ENCODE measurements around the gene MYO16. TPM values are rescaled to one million over a fixed set of nuclear protein-coding genes. Genes with fewer than 3 reads are reported as not detected.

The MYO16 gene
- total RNA-seq, 4 donors from 2014 or later: under 0.01 to 0.21 TPM; not detected in 2

DNA sequence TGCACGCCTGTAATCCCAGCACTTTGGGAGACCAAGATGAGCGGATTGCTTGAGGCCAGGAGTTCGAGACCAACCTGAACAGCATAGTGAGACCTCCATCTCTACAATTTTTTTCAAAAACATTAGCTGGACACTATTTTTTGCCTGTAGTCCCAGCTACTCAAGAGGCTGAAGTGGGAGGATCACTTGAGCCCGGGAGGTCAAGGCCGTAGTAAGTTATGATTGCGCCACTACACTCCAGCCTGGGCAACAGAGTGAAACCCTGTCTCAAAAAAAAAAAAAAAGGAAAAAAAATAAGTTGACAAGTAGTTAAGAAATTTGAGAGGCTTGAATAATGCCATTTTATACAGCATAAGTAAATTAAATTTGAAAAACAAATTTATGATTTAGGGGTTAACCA is 330.6 kb downstream of the MYO16 start:
- DNase-seq (ENCODE audit: low spot score in 2 of 2): no peak
- Histone ChIP-seq H3K4me1 (peaks cover 0 to 16% (median 0%) of the 10 kb centered on the region in 4 donors), H3K27me3 (no peaks in the 10 kb centered on the region), H3K9me3 (no peaks in the 10 kb centered on the region), H3K27ac (no peak overlapping the region), H3K4me3 (no peak overlapping the region), H3K36me3 (no peaks in the 10 kb centered on the region)
- TF ChIP-seq EP300 (IDR thresholded peaks at IDR 0.05) (no peak), POLR2A (IDR thresholded peaks at IDR 0.05) (no peak)
- WGBS, 2 donors: 92% methylated on average over 6 of the region's 6 CpGs

DNA sequence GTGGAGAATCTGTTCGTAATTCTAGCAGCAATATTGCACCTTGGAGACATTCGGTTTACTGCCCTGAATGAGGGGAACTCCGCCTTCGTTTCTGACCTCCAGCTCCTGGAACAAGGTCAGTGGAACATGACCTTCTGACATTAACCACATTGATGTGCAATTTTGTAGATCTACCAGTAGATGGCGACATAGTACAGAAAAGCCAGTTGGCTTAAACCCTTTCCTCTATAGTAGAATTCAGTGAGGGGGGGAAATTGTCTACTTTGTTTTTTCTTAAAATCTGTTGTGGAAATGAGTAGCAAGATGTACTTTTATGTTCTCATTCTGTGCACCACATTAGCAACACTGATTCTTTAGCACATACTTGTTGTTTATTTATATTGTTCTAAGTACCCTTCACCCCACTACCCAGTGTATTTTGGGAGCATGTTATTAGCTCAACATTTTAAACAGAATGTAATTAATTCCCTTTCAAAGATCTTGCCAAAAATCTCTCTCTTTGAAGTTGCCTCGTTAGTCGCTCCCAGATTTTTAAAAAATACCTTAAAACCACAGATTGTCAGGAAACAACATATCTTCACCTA is 332.2 kb downstream of the MYO16 start:
- Histone ChIP-seq H3K4me1 (peaks cover 0 to 16% (median 0%) of the 10 kb centered on the region in 4 donors), H3K36me3 (no peaks in the 10 kb centered on the region), H3K27ac (peak overlapping the region in 1 of 4 donors; percentile 27), H3K4me3 (no peak overlapping the region), H3K9me3 (no peaks in the 10 kb centered on the region), H3K27me3 (no peaks in the 10 kb centered on the region)
- no peak for DNase-seq (ENCODE audit: low spot score in 2 of 2)
- 10 to 12% methylated on average over 7 of the region's 7 CpGs for WGBS, 2 donors
- TF ChIP-seq, protein P1, sequence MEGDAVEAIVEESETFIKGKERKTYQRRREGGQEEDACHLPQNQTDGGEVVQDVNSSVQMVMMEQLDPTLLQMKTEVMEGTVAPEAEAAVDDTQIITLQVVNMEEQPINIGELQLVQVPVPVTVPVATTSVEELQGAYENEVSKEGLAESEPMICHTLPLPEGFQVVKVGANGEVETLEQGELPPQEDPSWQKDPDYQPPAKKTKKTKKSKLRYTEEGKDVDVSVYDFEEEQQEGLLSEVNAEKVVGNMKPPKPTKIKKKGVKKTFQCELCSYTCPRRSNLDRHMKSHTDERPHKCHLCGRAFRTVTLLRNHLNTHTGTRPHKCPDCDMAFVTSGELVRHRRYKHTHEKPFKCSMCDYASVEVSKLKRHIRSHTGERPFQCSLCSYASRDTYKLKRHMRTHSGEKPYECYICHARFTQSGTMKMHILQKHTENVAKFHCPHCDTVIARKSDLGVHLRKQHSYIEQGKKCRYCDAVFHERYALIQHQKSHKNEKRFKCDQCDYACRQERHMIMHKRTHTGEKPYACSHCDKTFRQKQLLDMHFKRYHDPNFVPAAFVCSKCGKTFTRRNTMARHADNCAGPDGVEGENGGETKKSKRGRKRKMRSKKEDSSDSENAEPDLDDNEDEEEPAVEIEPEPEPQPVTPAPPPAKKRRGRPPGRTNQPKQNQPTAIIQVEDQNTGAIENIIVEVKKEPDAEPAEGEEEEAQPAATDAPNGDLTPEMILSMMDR (IDR thresholded peaks at IDR 0.05): peak; percentile 79 to 86 (median 81)
- peak in 1 of 2 donors; percentile 42 for TF ChIP-seq EP300 (IDR thresholded peaks at IDR 0.05)
- TF ChIP-seq POLR2A (IDR thresholded peaks at IDR 0.05): no peak

DNA sequence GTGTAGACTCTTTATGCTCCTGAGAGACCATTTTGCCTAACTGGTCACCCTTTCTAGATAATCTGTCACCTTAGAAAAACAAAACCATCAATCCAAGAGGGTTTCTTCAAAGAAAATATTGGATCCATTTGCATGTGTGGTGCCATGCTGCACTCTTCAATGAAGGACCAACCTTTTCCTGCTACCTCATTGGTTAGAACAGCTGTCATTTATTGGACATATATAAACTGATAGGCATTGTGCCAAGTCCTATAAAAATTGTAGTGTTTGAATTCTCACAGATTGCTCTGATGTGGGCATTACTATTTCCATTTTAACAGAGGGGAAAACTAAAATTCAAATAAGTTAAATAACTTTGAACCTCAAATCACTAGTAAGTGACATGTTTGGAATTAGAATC is 333.2 kb downstream of the MYO16 start:
- H3K36me3 ChIP-seq: no peaks in the 10 kb centered on the region
- no peak overlapping the region for H3K4me3 ChIP-seq
- H3K9me3 ChIP-seq: no peaks in the 10 kb centered on the region
- DNase-seq (ENCODE audit: low spot score in 2 of 2): no peak
- TF ChIP-seq, protein P1 (IDR thresholded peaks at IDR 0.05): no peak
- H3K4me1 ChIP-seq: peaks cover 0 to 12% (median 0%) of the 10 kb centered on the region in 4 donors
- H3K27ac ChIP-seq: no peak overlapping the region
- no peaks in the 10 kb centered on the region for H3K27me3 ChIP-seq

DNA sequence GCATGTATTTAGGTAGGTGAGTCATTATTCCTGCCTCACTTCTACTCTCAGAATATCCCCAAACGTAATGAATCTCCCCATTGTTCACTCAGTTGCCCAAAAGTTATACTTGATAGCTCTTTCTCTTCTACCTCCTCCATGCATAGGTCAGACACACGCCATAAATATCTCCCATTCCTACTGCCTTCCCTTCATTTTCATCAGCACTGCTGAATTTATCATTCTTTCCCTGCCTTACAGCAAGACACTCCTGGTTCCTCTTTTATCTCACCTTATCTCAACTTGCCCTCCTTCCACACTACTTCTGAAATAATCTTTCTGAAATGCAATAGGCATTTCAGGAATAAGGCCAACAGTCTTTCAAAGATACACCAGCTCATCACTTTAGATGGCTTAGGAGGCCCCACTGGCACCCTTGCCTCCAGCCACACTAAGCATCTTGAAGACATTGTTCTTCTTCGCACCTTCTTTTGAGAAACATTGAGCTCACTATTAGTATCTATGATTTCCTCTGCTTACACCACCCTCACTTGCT is 333.9 kb downstream of the MYO16 start:
- WGBS, 2 donors: 83 to 85% methylated on average over 3 of the region's 3 CpGs
- no peak overlapping the region for H3K27ac ChIP-seq

DNA sequence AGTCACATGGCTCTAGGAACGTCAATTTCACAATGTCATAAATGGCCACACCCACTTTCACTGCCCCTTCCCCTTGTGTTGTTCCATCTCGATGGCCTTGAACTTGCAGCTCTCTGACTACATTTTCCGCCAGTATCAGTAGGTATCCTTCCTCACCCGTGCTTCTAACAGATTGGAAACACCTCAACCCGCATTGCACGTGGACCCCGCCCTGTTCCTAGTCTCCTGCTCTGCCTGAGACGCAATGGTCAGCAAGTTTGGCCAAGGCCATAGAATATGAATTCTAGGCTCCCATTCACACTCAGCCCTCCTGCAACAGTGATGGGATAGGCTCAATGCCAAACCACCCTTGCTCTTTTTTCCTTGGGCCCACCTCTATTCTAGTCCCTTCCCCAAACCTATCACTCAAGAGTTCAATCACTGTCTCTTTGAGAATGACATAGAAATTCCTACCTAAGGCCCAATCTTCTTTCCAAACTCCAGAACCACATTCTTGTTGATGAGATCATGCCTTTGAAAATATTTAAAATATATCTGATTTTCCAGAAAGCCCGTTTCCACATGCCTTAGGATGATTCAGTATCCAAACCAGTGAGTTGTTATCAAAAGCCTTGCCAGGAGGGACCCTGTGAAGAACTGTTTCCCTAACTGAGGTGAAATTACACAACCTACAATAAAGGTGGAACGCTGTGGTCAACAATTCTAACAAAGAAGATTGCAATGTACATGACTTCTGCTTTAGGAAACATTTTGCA is 334.6 kb downstream of the MYO16 start:
- no peak for DNase-seq (ENCODE audit: low spot score in 2 of 2)
- Histone ChIP-seq H3K36me3 (no peaks in the 10 kb centered on the region), H3K27ac (no peak overlapping the region), H3K4me3 (no peak overlapping the region), H3K4me1 (peaks cover 0 to 10% (median 0%) of the 10 kb centered on the region in 4 donors), H3K27me3 (no peaks in the 10 kb centered on the region), H3K9me3 (no peaks in the 10 kb centered on the region)
- TF ChIP-seq EP300 (IDR thresholded peaks at IDR 0.05): no peak
- no peak for TF ChIP-seq POLR2A (IDR thresholded peaks at IDR 0.05)
- TF ChIP-seq, protein P1 (IDR thresholded peaks at IDR 0.05): no peak
- WGBS, 2 donors: 78% methylated on average over 10 of the region's 10 CpGs

More for the DNA sequence above, 333.9 kb downstream of the MYO16 start:
- H3K27me3 ChIP-seq: no peaks in the 10 kb centered on the region
- no peak for DNase-seq (ENCODE audit: low spot score in 2 of 2)
- H3K4me1 ChIP-seq: peaks cover 0 to 10% (median 0%) of the 10 kb centered on the region in 4 donors
- TF ChIP-seq, protein P1 (IDR thresholded peaks at IDR 0.05): no peak
- TF ChIP-seq POLR2A (IDR thresholded peaks at IDR 0.05) (no peak), EP300 (IDR thresholded peaks at IDR 0.05) (no peak)
- H3K36me3 ChIP-seq: no peaks in the 10 kb centered on the region
- no peak overlapping the region for H3K4me3 ChIP-seq
- H3K9me3 ChIP-seq: no peaks in the 10 kb centered on the region

Data from tibial nerve (tissue), 4 donors.